Stomach (tissue), 9 donors: Measurements from ENCODE around the gene KDM1B. TPM values are rescaled to one million over a fixed set of nuclear protein-coding genes. Genes with fewer than 3 reads are reported as not detected.
A peak's percentile ranks its signal among the peaks of the same experiment; 100 is the strongest.

Experiments
- DNase-seq, 2 donors: peaks; one replicate each; pipeline versions ENCODE4 v3.0.0 to v3.0.0-alpha.2; 2013 to 2019
- H3K27ac ChIP-seq, 5 donors: fragments of 200-600 bp in 4 of 5; sonication (generic) in 4 of 5; one replicate each; pipeline ENCODE4 v1.5.1; 2013 to 2019; ENCODE audit warnings: mild to moderate bottlenecking in 1 of 5, moderate library complexity in 1 of 5
- H3K27me3 ChIP-seq, 3 donors: fragments of 200-600 bp; sonication (generic); one replicate each; pipeline ENCODE4 v1.5.1; 2017 to 2019; ENCODE audit warnings: mixed run types in 1 of 3
- H3K36me3 ChIP-seq, 4 donors: fragments of 200-600 bp; sonication (generic); 1 replicate in 3 of 4; 2 replicates in 1 of 4; pipeline ENCODE4 v1.5.1; 2016 to 2019
- H3K4me1 ChIP-seq, 4 donors: fragments of 200-600 bp; sonication (generic); one replicate each; pipeline ENCODE4 v1.5.1; 2016 to 2019
- H3K4me3 ChIP-seq, 4 donors: fragments of 200-600 bp; sonication (generic) in 3 of 4; one replicate each; pipeline ENCODE4 v1.5.1; 2016 to 2019; ENCODE audit warnings: mild to moderate bottlenecking in 1 of 4
- H3K9me3 ChIP-seq, 4 donors: fragments of 200-600 bp; sonication (generic); one replicate each; pipeline ENCODE4 v1.5.1; 2016 to 2019
- CTCF ChIP-seq, 7 experiments: fragments of 450-650 bp in 4 of 7; fragments of 200-600 bp in 3 of 7; sonication (generic) in 3 of 7; IDR thresholded peaks; one replicate each; pipeline ENCODE4 v1.5.1; 2016 to 2019; ENCODE audit warnings: antibody characterized with exemption in 7 of 7, control low read depth in 2 of 7, mild to moderate bottlenecking in 1 of 7
- EP300 ChIP-seq: sonication (generic); formaldehyde crosslinking; IDR thresholded peaks from one replicate; pipeline ENCODE4 v1.6.1; 2017; ENCODE audit warnings: antibody characterized with exemption
- POLR2A ChIP-seq, 4 donors: fragments of 450-650 bp; IDR thresholded peaks; one replicate each; pipeline ENCODE4 v1.6.1; 2016; ENCODE audit warnings: antibody characterized with exemption in 4 of 4, control low read depth in 2 of 4, mild to moderate bottlenecking in 1 of 4, moderate library complexity in 1 of 4
- POLR2AphosphoS5 ChIP-seq, 3 donors: sonication (generic); formaldehyde crosslinking; IDR thresholded peaks; one replicate each; pipeline ENCODE4 v1.6.1; 2016; ENCODE audit warnings: antibody characterized with exemption in 3 of 3
- WGBS, 5 donors: extraction: QIAGEN DNeasy Blood & Tissue Kit in 3 of 5; methylation state at CpG; one replicate each; pipeline versions ENCODE4 v1.1.5 to v1.1.7; 2013 to 2018; 5-methylcytosine and 5-hydroxymethylcytosine counted together
- intact Hi-C: fragments of 100-400 bp; cut with DNase I; formaldehyde crosslinking; loops from one replicate; pipeline ENCODE4 v1.15.1; 2023; ENCODE audit warnings: low total_unique reads
- polyA plus RNA-seq, 3 donors: library from polyadenylated mRNA; stranded (reverse); fragments of 200-250 nt; gene quantifications; one replicate each; pipeline ENCODE4 v1.2.3, GENCODE V29; 2013
- total RNA-seq, 5 donors: library from RNA; depleted of rRNA; stranded (reverse); fragments of >200 nt; gene quantifications; one replicate each; pipeline versions ENCODE4 v1.1.0 to v1.2.3, GENCODE V29; 2014 to 2016
- donor health status: healthy with polysubstance abuse.
- donor health status: Bipolar disorder and iron deficiency.
- donor health status: healthy.

The KDM1B gene
- total and polyA plus RNA-seq, 8 donors, result 2.5 to 12.9 (median 4.1) TPM

GRCh38 chr6:18122128-18123093 lies 32.8 kb upstream of the KDM1B start, which contains the start of gene NHLRC1:
TSS of gene NHLRC1 (minus strand) at chr6:18122677. CDS start at chr6:18122606, 71 bp downstream.
- H3K27me3 ChIP-seq, result no peaks in the 10 kb centered on the region
- no peaks in the 10 kb centered on the region for H3K9me3 ChIP-seq
- peaks cover 4 to 16% (median 10%) of the 10 kb centered on the region in 4 donors for H3K4me1 ChIP-seq
- DNase-seq, result peak; percentile 91 to 97
- H3K36me3 ChIP-seq, result no peaks in the 10 kb centered on the region
- 16 to 46% (median 22%) methylated on average over 21 to 82 of the region's 82 CpGs for WGBS, 5 donors
- no peak for TF ChIP-seq EP300
- TF ChIP-seq POLR2AphosphoS5 (IDR thresholded peaks at IDR 0.05), result peak; percentile 81 to 95 (median 82)
- peak in 6 of 7 experiments; percentile 34 to 95 (median 90) for TF ChIP-seq CTCF (IDR thresholded peaks at IDR 0.05)
- intact Hi-C loops, result loop anchor here (10.0 kb wide), 1 partner anchor 298 kb away; no protein-coding TSS in a partner anchor
- H3K27ac ChIP-seq, result peak within 1 kb of the TSS in 4 of 5 donors; percentile 20 to 76 (median 40)
- peak within 1 kb of the TSS; percentile 44 to 63 (median 52) for H3K4me3 ChIP-seq

- intact Hi-C loops, result loop anchor here (10.0 kb wide), 1 partner anchor 301 kb away; no protein-coding TSS in a partner anchor
- Histone ChIP-seq H3K27me3 (no peaks in the 10 kb centered on the region), H3K27ac (no peak overlapping the region), H3K4me3 (no peak overlapping the region), H3K9me3 (no peaks in the 10 kb centered on the region), H3K36me3 (peaks cover 6 to 28% (median 27%) of the 10 kb centered on the region in 4 donors), H3K4me1 (peaks cover 4 to 16% (median 10%) of the 10 kb centered on the region in 4 donors)
- WGBS, 5 donors, result 51 to 77% (median 56%) methylated on average over 5 of the region's 5 CpGs
- no peak for DNase-seq
- TF ChIP-seq POLR2AphosphoS5 (IDR thresholded peaks at IDR 0.05) (no peak), CTCF (IDR thresholded peaks at IDR 0.05) (no peak), EP300 (no peak), POLR2A (IDR thresholded peaks at IDR 0.05) (no peak)
Measured at GRCh38 chr6:18126121-18126520, 29.1 kb upstream of the KDM1B start.

GRCh38 chr6:18132346-18132745 lies 22.9 kb upstream of the KDM1B start:
- Histone ChIP-seq H3K4me1 (no peaks in the 10 kb centered on the region), H3K9me3 (no peaks in the 10 kb centered on the region), H3K27ac (no peak overlapping the region), H3K4me3 (no peak overlapping the region), H3K27me3 (no peaks in the 10 kb centered on the region), H3K36me3 (peaks cover 17 to 89% (median 84%) of the 10 kb centered on the region in 4 donors)
- no peak for TF ChIP-seq POLR2AphosphoS5 (IDR thresholded peaks at IDR 0.05)
- TF ChIP-seq EP300, result no peak
- TF ChIP-seq CTCF (IDR thresholded peaks at IDR 0.05), result no peak
- no peak for TF ChIP-seq POLR2A (IDR thresholded peaks at IDR 0.05)
- no peak for DNase-seq
- WGBS, 5 donors, result 95 to 100% (median 97%) methylated on average over 3 of the region's 3 CpGs
- intact Hi-C loops, result no loop called here

- H3K27ac ChIP-seq, result no peak overlapping the region
- TF ChIP-seq EP300, result no peak
- TF ChIP-seq POLR2A (IDR thresholded peaks at IDR 0.05), result no peak
- no peak for TF ChIP-seq CTCF (IDR thresholded peaks at IDR 0.05)
- TF ChIP-seq POLR2AphosphoS5 (IDR thresholded peaks at IDR 0.05), result no peak
- no peaks in the 10 kb centered on the region for H3K4me1 ChIP-seq
- H3K36me3 ChIP-seq, result peaks cover 27 to 99% (median 94%) of the 10 kb centered on the region in 4 donors
- no peak overlapping the region for H3K4me3 ChIP-seq
- no peaks in the 10 kb centered on the region for H3K27me3 ChIP-seq
- WGBS, 5 donors, result 90 to 99% (median 94%) methylated on average over 2 of the region's 2 CpGs
- DNase-seq, result no peak
- intact Hi-C loops, result no loop called here
- H3K9me3 ChIP-seq, result no peaks in the 10 kb centered on the region
Measured at GRCh38 chr6:18135171-18135570, 20.1 kb upstream of the KDM1B start.
